HG03354 (cell line): ENCODE data around the gene LPAR4.
"Not testable (repeated sequence)": the region's sequence is repeated elsewhere in the genome, so short reads cannot be mapped to it uniquely, and the experiment has no call there.

Source experiments
- ATAC-seq: cut with Tn5 transposase; IDR thresholded peaks from one replicate; pipeline ENCODE4 v1.9.1; 2021; ENCODE audit warnings: mild to moderate bottlenecking; ENCODE audit not compliant: unreplicated experiment, poor library complexity, severe bottlenecking

Gene LPAR4, protein sequence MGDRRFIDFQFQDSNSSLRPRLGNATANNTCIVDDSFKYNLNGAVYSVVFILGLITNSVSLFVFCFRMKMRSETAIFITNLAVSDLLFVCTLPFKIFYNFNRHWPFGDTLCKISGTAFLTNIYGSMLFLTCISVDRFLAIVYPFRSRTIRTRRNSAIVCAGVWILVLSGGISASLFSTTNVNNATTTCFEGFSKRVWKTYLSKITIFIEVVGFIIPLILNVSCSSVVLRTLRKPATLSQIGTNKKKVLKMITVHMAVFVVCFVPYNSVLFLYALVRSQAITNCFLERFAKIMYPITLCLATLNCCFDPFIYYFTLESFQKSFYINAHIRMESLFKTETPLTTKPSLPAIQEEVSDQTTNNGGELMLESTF

DNA sequence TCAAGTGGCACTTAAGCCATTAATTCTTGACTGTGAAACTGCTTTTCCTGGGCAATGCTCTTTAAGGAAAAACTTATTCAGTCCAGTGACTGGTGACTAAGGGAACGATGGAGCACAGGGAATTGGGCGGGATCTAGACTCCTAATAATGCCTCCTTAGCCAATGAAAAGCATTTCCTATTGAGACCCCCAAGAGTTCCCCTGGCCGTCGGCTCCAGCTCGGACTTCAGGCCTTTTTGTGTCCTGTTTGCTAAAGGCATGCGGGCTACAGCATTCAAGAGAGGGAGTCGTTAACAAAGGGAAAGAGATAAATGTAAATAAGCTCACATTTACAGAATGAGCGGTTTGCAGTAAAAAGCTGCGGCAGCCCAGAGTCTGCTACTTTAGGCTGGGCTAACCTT lies at the start of gene LPAR4:
Gene LPAR4, plus strand, starts transcription at position 232 of the 400 bp plus-strand sequence. CDS start 7,150 bp downstream, outside the sequence.
- ATAC-seq: no peak

DNA sequence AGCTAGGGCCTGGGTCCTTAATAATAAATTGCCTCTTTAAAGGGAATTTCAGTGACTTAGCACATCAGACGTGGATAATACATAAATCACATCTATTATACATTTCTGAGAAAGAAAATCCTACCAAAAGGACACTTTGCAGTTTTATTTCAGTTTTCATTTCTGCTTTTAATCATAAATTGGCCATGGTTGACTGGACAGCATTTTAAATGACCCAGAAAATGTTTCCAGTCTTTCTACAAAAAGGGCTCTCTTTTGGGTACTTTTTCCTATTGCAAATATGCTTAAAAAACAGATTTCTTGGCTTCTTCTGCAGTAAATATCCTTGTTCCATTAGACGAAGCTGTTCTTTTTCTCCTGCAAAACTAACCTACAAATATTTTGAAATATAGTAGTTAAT lies 41.4 kb upstream of the LPAR4 start:
- ATAC-seq: no peak

DNA sequence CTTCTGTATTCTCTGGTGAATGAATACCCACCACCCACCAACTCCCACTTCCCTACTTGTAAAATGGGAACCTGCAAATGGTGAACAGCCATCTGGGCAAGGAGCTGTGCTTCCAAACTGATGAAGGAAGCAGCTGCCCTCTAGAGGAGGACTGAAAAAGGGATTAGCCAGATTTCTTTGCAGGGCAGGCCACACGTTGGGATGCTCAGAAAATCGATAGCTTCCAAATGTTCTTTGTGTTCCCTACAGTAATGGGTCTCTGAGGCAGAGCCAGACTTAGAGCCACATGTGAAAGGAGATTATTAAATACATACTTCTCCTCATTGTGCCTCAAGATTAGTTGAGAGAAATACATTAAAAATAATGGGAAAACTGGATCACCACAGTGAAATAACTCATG lies 39.3 kb upstream of the LPAR4 start:
- ATAC-seq: no peak

DNA sequence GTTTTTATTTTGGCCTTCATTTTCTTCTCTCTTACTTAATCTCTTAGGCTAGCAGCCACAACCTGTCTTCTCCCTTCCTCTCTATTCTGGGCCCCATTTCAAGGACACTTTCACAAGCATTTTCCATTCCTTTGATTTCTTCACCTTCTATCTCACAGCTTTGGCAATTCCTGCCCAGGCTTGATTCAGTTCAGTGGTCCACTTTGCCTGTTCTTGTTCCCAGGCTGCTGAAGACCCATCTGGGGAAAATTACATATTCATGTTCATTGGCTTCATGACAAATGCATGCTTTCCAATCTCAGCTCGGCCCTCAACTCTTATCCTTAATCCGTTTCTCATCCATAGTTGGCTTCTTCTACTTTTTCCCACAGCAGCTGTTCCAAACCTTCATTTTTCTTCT lies 38.7 kb upstream of the LPAR4 start:
- ATAC-seq: no peak

DNA sequence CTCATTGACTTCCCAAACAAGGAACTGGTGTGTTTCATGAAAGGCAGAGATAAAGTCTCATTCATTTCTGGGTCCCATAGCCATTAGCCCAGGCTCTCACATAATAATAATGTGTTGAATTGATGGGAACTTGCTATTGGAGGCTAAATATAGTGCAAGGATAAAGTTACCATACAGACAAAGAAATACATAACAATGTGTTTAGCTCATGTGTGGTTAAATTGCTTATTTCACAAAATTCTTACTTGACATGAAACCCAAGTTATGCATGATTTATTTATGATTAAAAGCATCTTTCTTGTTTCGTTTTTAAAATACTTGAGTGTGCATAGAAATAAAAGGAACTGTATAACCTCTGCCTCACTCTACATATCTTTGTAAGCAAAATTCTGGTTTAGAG lies 37.3 kb upstream of the LPAR4 start:
- ATAC-seq: no peak

DNA sequence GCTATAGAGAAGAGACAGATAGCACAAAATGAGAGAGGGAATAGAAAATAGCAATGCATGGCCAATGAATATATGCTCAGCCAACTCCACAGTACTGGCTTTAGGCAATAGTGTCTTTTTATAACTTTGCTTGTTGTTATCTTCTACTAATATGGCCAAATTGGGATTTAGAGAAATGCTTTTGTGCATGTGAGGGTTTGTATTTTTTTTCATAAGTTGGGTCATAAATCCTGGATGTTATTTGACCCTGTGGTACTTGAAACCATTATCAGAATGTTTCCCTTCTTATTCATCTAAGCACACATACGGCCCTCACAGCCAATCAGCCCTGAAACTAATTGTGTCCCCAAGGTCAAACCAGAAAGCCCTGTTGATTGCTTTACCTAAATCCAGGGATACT lies 35.2 kb upstream of the LPAR4 start:
- ATAC-seq: no peak

DNA sequence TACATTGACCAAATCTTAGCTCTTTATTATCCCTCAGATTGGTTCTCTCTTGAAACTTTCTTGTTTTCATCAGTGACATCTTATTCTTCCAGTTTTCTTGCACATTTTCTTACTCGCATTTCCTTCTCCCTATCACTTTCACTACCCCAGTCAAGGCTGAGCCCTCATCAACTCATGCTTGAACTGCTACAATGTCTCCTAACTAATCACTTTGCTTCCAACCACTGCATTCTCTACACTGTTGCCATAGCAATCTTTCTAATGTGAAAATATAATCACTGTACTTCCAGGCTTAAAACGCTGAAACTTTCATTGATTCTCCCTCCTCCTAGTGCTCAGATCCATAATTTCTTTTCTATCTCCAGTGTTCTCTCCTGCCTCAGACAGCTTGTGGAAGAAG lies 22.2 kb upstream of the LPAR4 start:
- ATAC-seq: no peak

DNA sequence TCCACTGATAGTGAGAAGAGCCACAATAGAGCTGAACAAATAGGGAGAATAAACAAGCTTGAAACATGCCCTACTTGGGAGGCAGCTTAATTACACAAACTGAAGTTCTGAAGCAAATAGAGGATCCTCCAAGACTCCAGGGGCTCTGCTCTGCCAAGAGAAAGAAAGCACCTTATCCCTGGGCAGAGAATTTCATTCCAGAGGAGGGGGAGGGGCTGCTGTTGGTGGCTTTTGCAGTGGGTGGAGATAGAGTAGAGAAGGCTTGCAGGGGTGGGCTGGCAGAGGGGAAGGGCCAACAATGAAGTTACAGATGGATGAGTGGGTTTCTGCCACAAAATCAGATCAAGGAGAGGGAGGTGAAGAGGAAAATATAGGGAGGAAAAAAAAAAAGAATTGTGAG lies 1.0 kb upstream of the LPAR4 start:
- ATAC-seq: no peak

DNA sequence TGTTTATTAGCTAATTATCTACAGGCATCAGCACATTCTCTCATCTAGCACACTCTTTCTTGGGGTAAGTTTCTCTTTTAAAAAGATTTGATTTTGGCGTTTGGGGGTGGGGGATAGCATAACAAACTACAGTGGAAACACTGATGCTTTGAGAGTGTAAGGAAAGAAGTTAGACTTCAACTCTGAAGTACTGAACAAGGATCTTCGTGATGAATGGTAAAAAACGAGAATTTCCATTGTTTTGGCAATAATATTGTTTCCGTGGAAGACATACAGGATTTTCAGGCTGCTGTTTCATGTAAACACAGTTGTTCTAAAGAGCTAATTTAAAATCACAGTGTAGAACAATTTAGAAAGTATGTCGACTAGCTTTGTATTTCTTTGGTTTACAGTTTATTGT lies 451 bp downstream of the LPAR4 start:
- no peak for ATAC-seq

DNA sequence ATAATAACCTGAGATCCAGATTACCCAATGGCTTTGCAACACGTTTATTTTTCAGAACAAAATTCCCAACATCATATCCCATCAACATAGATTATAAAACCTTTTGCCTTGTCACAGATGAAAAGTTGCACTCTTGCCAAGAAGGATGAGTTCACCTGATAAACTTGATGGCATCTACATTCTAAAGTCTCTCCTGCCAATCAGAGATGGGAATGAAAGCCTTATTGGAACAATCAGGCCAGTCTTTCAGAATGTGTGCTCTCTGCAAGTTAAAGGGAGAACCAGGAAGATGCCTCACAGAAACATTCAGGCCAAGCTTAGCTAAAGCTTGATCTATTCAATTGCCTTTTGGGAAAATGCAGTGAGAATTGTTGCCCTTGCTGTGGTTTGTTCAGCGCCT lies 1.3 kb downstream of the LPAR4 start:
- no peak for ATAC-seq

DNA sequence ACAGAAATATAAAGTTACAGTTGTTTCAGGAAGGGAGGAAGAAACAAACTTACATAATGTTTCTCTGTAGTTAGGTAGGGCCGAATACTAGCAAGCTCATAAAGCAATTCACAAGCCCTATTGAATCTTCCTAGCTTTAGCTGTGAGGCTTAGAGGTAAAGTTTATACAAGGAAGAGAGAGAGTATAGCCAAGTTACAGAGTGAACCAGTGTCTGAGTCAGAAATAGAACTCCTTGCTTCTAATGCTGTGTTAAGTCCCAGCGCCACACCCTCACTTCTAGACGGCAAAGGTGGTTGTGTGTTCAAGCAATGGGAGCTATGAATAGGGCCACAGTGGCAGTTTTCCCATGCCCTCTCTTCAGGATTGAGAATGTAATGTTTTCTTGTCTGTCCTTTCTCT lies 6.1 kb downstream of the LPAR4 start:
- no peak for ATAC-seq

DNA sequence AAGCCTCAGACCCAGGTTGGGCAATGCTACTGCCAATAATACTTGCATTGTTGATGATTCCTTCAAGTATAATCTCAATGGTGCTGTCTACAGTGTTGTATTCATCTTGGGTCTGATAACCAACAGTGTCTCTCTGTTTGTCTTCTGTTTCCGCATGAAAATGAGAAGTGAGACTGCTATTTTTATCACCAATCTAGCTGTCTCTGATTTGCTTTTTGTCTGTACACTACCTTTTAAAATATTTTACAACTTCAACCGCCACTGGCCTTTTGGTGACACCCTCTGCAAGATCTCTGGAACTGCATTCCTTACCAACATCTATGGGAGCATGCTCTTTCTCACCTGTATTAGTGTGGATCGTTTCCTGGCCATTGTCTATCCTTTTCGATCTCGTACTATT lies 7.4 kb downstream of the LPAR4 start:
- ATAC-seq: peak; percentile 97

DNA sequence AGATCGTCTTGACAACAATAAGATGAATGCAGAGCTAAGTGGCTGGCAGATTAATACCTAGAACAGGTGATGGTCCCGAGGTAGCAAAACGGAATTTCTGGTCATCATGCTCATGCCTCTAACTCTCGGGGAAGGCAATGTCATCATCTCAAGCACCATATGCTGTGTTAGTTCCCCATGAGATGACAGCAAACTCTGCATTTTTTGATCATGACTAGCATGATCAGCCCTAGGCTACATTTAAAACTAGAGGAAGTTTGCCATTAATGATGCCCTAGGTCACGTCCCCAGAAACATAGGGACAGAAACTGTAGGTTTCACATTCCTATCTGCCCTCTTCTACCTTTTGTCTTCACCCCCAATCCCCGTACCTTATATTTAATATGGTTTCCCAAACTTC lies 11.6 kb downstream of the LPAR4 start:
- ATAC-seq: no peak

DNA sequence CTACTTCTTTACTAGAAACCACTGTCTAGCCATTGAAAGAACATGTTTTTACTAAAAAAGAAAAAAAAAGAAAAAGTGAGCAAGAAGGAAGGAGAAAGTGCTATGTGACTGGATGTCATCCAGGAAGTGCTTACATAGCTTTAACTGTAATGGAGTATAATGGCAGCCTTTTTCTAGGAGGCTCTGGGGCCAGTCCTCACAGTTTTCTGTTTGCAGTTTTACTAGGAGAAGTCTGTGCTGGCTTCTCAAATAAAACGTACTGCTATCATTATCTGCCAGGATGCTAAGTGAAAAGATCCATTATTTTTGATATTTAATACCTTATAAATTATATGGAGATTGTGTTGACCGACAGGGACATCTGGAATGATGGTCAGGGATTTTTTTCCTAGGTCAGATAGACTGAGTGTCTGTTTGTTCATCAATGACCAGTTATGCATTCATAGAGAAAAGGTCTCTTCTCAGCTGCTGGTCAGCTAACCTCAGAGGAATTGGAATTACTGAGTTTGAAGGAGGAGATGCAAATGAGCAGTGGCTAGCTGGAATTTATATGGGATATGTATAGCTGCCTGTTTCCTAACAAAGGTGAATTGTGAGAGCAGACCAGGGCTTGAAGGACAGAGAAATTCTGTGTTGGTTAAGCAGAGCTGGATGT lies 21.7 kb downstream of the LPAR4 start:
- ATAC-seq: no peak

DNA sequence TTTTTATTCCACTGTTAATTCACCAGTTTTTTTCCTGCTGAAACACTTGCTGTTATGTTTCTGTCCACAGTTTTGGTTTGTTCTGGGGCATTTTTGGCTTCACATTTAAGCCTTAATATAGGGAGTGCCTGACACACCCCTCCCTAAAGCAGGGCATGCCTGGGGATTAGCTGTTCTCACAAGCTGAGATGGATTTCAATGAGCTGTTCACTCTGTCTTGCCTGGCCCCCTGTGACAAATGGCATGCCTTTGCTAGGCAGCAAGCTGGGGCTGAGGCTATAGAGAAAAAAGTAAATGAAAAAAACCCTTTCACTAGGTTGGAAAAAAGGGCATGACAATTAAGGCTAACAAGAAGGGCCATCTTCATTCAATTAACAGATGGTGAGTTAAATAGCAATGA lies 22.4 kb downstream of the LPAR4 start:
- ATAC-seq: no peak

DNA sequence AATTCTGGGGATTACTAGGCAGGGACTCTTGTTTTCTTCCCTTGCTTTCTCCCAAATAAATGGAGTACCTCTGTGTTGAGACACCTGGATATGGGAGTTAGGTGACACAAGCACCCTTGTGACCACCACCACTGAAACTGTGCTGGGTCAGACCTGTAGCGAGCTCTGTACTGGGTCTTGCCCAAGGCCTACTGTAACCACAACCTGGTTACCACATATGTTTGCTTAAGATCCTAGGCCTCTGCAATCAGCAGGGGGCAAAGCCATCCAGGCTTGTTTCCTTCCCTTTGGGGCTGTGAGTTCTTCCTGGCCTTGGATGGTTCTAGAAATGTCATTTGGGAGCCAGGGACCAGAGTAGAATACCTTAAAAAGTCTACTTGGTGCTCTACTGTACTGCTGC lies 49.4 kb downstream of the LPAR4 start:
- ATAC-seq: no peak

DNA sequence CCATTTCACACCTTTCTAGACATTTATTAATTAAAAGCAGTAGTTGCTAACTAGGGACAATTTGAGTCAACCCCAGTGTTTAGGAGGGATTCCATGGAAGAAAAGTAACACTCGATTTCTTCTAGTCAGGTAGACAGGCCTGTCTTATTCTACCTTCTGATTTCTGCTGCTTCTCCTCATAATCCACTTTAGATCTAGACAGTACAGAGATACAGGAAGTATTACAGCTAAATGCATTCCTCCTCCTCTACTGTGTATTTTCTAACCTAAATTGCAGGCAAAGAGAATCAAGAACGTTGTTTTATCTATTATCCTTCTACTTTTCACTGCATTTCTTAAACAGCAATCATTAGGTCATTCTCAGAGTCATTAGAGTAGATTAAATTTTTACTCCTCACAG lies 52.6 kb downstream of the LPAR4 start:
- ATAC-seq: no peak

DNA sequence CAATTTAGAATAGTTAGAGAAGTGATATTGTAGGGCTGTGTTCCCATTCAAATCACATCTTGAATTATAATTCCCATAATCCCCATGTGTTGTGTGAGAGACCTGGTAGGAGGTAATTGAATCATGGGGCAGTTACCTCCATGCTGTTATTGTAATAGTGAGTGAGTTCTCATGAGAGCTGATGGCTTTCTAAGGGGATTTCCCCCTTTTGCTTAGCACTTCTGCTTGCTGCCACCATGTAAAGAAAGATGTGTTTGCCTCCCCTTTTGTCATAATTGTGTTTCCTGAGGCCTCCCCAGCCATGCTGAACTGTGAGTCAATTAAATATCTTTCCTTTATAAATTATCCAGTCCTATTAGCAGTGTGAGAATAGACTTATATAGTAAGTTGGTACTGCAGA lies 53.2 kb downstream of the LPAR4 start:
- no peak for ATAC-seq

DNA sequence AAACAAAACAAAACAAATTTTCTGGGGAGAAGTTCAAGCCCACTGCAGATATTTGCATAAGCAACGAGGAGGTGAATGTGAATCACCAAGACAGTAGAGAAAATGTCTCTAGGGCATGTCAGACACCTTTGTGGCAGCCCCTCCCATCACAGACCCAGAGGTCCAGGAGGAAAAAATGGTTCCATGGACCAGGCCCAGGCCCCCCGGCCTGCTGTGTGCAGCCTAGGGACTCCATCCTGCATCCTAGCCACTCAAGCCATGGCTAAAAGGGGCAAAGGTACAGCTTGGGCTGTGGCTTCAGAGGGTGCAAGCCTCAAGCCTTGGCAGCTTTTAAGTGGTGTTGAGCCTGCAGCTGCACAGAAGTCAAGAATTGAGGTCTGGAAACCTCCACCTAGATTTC lies 54.0 kb downstream of the LPAR4 start:
- no peak for ATAC-seq

DNA sequence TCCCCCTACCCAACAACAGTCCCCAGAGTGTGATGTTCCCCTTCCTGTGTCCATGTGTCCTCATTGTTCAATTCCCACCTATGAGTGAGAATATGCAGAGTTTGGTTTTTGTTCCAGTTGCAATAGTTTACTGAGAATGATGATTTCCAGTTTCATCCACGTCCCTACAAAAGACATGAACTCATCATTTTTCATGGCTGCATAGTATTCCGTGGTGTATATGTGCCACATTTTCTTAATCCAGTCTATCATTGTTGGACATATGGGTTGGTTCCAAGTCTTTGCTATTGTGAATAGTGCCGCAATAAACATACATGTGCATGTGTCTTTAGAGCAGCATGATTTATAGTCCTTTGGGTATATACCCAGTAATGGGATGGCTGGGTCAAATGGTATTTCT lies 55.0 kb downstream of the LPAR4 start:
- not testable (repeated sequence) for ATAC-seq
